ENCODE measurements around the gene LRFN2. TPM values are rescaled to one million over a fixed set of nuclear protein-coding genes. Genes with fewer than 3 reads are reported as not detected.

The LRFN2 gene
- total RNA-seq, 1 experiment from 2014 or later = not detected

DNA sequence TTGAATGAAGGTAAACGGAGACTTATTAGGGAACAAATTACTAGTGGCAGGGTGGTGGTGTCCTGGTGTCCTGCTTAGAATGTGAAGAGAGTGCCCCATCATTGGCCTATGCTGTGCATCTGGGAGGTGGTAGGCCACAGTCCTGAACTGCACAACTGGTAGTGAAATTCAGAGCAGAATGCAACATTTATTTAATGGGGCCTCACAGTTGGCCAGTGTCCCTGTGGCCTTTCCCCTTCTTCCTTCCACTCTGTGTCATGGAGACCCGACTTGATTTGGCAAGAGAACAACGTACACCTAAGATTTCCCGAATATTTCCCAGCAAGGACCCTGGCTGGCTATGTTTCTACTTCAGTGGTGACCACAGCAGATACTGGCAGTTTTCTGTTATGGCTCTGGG is 206.9 kb downstream of the LRFN2 start:
- H3K36me3 ChIP-seq = no peaks in the 10 kb centered on the region
- no peak for DNase-seq
- H3K27ac ChIP-seq = no peak overlapping the region
- H3K9me3 ChIP-seq (replicated peaks) = no peaks in the 10 kb centered on the region
- no peaks in the 10 kb centered on the region for H3K27me3 ChIP-seq
- no peaks in the 10 kb centered on the region for H3K4me1 ChIP-seq
- no peak overlapping the region for H3K4me3 ChIP-seq

GRCh38 chr6:40379811-40380210 is 207.4 kb downstream of the LRFN2 start:
- H3K9me3 ChIP-seq (replicated peaks) = no peaks in the 10 kb centered on the region
- H3K4me1 ChIP-seq = no peaks in the 10 kb centered on the region
- no peak overlapping the region for H3K27ac ChIP-seq
- no peaks in the 10 kb centered on the region for H3K27me3 ChIP-seq
- no peak overlapping the region for H3K4me3 ChIP-seq
- DNase-seq = no peak
- no peaks in the 10 kb centered on the region for H3K36me3 ChIP-seq

DNA sequence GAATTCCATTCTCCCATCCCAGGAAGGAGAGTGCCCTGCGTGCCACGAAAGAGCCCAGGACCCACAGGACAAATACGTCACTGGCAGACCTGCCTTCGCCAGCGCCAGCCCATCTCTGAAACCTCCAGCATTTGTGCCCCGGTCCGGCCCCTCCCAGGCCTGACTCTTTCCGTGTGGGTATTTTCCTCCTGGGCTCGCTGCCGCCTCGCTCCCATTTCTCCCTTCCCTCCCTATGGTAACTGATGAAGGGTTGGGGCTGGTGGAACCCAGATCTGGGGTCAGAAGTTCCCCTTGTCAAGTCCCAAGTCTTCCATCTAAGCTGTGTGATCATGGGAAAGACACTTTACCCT is 208.5 kb downstream of the LRFN2 start:
- H3K4me3 ChIP-seq = no peak overlapping the region
- H3K27ac ChIP-seq = no peak overlapping the region
- H3K36me3 ChIP-seq = no peaks in the 10 kb centered on the region
- no peaks in the 10 kb centered on the region for H3K27me3 ChIP-seq
- no peaks in the 10 kb centered on the region for H3K9me3 ChIP-seq (replicated peaks)
- no peak for DNase-seq
- H3K4me1 ChIP-seq = no peaks in the 10 kb centered on the region

DNA sequence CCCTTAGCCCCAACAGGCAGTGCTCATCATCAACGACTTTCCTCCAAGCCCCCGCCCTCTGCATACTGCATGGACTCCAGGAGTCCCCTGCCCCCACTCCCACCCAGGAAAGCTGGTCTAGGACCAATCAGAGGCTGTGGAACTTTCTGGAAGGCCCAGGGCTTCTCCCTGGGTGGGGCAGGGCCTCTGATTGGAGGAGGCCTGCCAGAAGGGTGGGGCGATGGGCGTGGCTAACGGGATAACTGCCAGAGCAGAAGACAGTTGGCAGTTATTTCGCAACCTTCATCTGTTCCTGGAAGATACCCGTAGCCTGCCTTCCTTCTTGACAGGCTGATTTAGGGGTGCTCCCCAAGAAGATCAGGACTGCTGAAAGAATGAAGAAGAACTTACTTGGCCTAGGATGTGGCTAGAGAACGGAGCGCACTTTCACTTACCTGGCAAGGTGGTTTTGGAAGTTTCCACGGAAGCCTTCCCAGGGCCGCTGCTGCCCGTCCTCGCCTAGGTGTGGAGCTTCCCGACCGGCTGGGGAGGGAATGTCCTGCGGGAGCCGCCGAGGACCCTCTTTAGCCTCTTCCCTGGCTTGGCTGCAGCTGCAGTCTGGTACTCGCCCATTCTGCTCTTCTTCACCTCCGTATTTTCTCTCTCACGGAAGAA is 209.0 kb downstream of the LRFN2 start:
- H3K27ac ChIP-seq = no peak overlapping the region
- no peaks in the 10 kb centered on the region for H3K9me3 ChIP-seq (replicated peaks)
- no peaks in the 10 kb centered on the region for H3K4me1 ChIP-seq
- no peaks in the 10 kb centered on the region for H3K27me3 ChIP-seq
- H3K4me3 ChIP-seq = no peak overlapping the region
- DNase-seq = no peak
- H3K36me3 ChIP-seq = no peaks in the 10 kb centered on the region

- no peak overlapping the region for H3K27ac ChIP-seq
- no peaks in the 10 kb centered on the region for H3K27me3 ChIP-seq
Observed at GRCh38 chr6:40377173-40377806, 209.9 kb downstream of the LRFN2 start.

DNA sequence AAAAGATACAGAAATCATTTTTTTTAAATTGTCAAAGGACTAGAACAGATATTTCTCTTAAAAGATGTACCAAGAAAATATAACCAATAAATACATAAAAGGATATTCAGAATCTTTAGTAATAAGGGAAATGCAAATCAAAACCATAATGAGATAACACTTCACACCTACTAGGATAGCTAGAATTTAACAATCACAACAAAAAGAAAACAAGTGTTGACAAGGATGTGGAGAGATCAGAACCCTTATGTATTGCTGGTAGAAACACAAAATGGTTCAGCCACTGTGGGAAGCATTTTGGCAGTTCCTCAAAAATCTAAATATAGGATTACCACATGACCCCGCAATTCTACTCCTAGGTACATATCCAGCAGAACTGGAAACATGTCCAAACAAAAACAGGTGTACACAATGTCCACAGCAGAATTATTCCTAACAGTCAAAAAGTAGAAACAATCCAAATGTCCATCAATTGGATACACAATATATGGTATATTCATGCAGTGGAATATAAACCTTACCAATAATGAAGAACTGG is 211.0 kb downstream of the LRFN2 start:
- Histone ChIP-seq H3K27ac (no peak overlapping the region), H3K9me3 (replicated peaks) (no peaks in the 10 kb centered on the region), H3K27me3 (no peaks in the 10 kb centered on the region), H3K4me1 (no peaks in the 10 kb centered on the region), H3K36me3 (no peaks in the 10 kb centered on the region), H3K4me3 (no peak overlapping the region)
- no peak for DNase-seq

More at GRCh38 chr6:40377173-40377806, 209.9 kb downstream of the LRFN2 start:
- H3K4me1 ChIP-seq = no peaks in the 10 kb centered on the region
- no peaks in the 10 kb centered on the region for H3K36me3 ChIP-seq
- H3K9me3 ChIP-seq (replicated peaks) = no peaks in the 10 kb centered on the region
- no peak for DNase-seq
- H3K4me3 ChIP-seq = no peak overlapping the region

GRCh38 chr6:40373267-40373666 is 213.9 kb downstream of the LRFN2 start:
- H3K4me3 ChIP-seq = no peak overlapping the region
- DNase-seq = no peak
- H3K9me3 ChIP-seq (replicated peaks) = no peaks in the 10 kb centered on the region
- no peak overlapping the region for H3K27ac ChIP-seq
- no peaks in the 10 kb centered on the region for H3K4me1 ChIP-seq
- H3K27me3 ChIP-seq = no peaks in the 10 kb centered on the region
- no peaks in the 10 kb centered on the region for H3K36me3 ChIP-seq

- DNase-seq = no peak
- Histone ChIP-seq H3K27ac (no peak overlapping the region), H3K27me3 (no peaks in the 10 kb centered on the region), H3K9me3 (replicated peaks) (no peaks in the 10 kb centered on the region), H3K36me3 (no peaks in the 10 kb centered on the region), H3K4me3 (no peak overlapping the region), H3K4me1 (no peaks in the 10 kb centered on the region)
Observed at GRCh38 chr6:40371621-40372020, 215.5 kb downstream of the LRFN2 start.

GRCh38 chr6:40371095-40371494 is 216.1 kb downstream of the LRFN2 start:
- Histone ChIP-seq H3K27ac (no peak overlapping the region), H3K4me3 (no peak overlapping the region), H3K36me3 (no peaks in the 10 kb centered on the region), H3K27me3 (no peaks in the 10 kb centered on the region), H3K4me1 (no peaks in the 10 kb centered on the region), H3K9me3 (replicated peaks) (no peaks in the 10 kb centered on the region)
- DNase-seq = no peak

DNA sequence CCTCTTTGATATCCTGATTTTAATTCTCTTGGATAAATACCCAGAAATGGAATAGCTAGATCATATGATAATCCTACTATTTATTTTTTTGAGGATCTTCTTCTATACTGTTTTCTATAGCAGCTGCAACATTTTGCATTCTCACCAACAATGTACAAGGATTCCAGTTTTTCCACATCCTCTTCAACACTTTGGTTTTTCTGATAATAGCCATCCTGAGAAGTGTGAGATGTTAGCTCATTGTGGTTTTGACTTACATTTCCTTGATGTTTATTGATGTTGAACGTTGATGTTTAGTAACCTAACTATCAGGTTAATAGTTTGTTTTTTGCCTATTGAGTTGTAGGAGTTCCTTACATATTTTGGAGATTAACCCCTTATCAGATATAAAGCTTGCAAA is 217.3 kb downstream of the LRFN2 start:
- Histone ChIP-seq H3K27me3 (no peaks in the 10 kb centered on the region), H3K4me3 (no peak overlapping the region), H3K4me1 (no peaks in the 10 kb centered on the region), H3K36me3 (no peaks in the 10 kb centered on the region), H3K27ac (no peak overlapping the region), H3K9me3 (replicated peaks) (no peaks in the 10 kb centered on the region; the same call in 1 of the 2 replicates)
- DNase-seq = no peak

GRCh38 chr6:40369042-40369441 is 218.1 kb downstream of the LRFN2 start:
- Histone ChIP-seq H3K4me1 (no peaks in the 10 kb centered on the region), H3K27ac (no peak overlapping the region), H3K4me3 (no peak overlapping the region), H3K9me3 (replicated peaks) (no peaks in the 10 kb centered on the region; the same call in 1 of the 2 replicates), H3K36me3 (no peaks in the 10 kb centered on the region), H3K27me3 (no peaks in the 10 kb centered on the region)
- DNase-seq = no peak

GRCh38 chr6:40362859-40363258 is 224.3 kb downstream of the LRFN2 start:
- DNase-seq = no peak
- H3K27me3 ChIP-seq = 0 out of 2 replicates have a peak, but pooled peaks cover 4% of the 10 kb centered on the region
- no peaks in the 10 kb centered on the region; the same call in 1 of the 2 replicates for H3K9me3 ChIP-seq (replicated peaks)
- H3K27ac ChIP-seq = no peak overlapping the region
- H3K36me3 ChIP-seq = no peaks in the 10 kb centered on the region
- H3K4me3 ChIP-seq = no peak overlapping the region
- H3K4me1 ChIP-seq = no peaks in the 10 kb centered on the region

GRCh38 chr6:40359808-40360207 is 227.4 kb downstream of the LRFN2 start:
- Histone ChIP-seq H3K4me3 (no peak overlapping the region), H3K36me3 (no peaks in the 10 kb centered on the region), H3K27me3 (0 out of 2 replicates have a peak, but pooled peaks cover 4% of the 10 kb centered on the region), H3K27ac (no peak overlapping the region), H3K9me3 (replicated peaks) (no peaks in the 10 kb centered on the region), H3K4me1 (peaks cover 12% of the 10 kb centered on the region)
- DNase-seq = no peak

- Histone ChIP-seq H3K4me3 (no peak overlapping the region), H3K4me1 (peaks cover 15% of the 10 kb centered on the region), H3K36me3 (no peaks in the 10 kb centered on the region), H3K9me3 (replicated peaks) (no peaks in the 10 kb centered on the region), H3K27ac (no peak overlapping the region), H3K27me3 (0 out of 2 replicates have a peak, but pooled peaks cover 2% of the 10 kb centered on the region)
- no peak for DNase-seq
Observed at GRCh38 chr6:40358473-40359460, 228.4 kb downstream of the LRFN2 start.
